HepG2 (cell line): ENCODE data around the gene HMCN1. TPM values are rescaled to one million over a fixed set of nuclear protein-coding genes. Genes with fewer than 3 reads are reported as not detected.

Experiments used
- BCL6 ChIP-seq: IDR thresholded peaks from 2 replicates; pipeline ENCODE4 v1.6.1; 2016; ENCODE audit warnings: missing genetic modification reagents, missing compliant biosample characterization
- CENPX ChIP-seq: sonication (generic); formaldehyde crosslinking; IDR thresholded peaks from 2 replicates; pipeline ENCODE4 v1.9.0; 2021; ENCODE audit warnings: mild to moderate bottlenecking, missing genetic modification reagents, moderate library complexity
- CSRNP1 ChIP-seq: sonication (generic); formaldehyde crosslinking; IDR thresholded peaks from 2 replicates; pipeline ENCODE4 v1.8.1; 2023; ENCODE audit warnings: mild to moderate bottlenecking, missing genetic modification reagents
- EED ChIP-seq: sonication (generic); formaldehyde crosslinking; IDR thresholded peaks from 2 replicates; pipeline ENCODE4 v1.5.0; 2020; ENCODE audit warnings: mild to moderate bottlenecking, missing genetic modification reagents
- FOSL1 ChIP-seq: sonication (generic); formaldehyde crosslinking; IDR thresholded peaks from 2 replicates; pipeline ENCODE4 v1.9.0; 2021; ENCODE audit warnings: missing genetic modification reagents, borderline replicate concordance
- GLI4 ChIP-seq: sonication (generic); formaldehyde crosslinking; IDR thresholded peaks from 2 replicates; pipeline ENCODE4 v1.5.1; 2020; ENCODE audit warnings: missing genetic modification reagents, mild to moderate bottlenecking, moderate library complexity, borderline replicate concordance
- JDP2 ChIP-seq: sonication (generic); formaldehyde crosslinking; IDR thresholded peaks from 2 replicates; pipeline ENCODE4 v1.8.1; 2022; ENCODE audit warnings: missing genetic modification reagents, borderline replicate concordance
- MAF1 ChIP-seq: sonication (generic); formaldehyde crosslinking; IDR thresholded peaks from 2 replicates; pipeline ENCODE4 v1.5.0; 2020; ENCODE audit warnings: missing genetic modification reagents, borderline replicate concordance
- NR2F6 ChIP-seq, 2 experiments: IDR thresholded peaks; 2 replicates each; pipeline ENCODE4 v1.6.1; 2016; ENCODE audit warnings: antibody characterized with exemption in 1 of 2, mild to moderate bottlenecking in 1 of 2
- PATZ1 ChIP-seq: sonication (generic); formaldehyde crosslinking; IDR thresholded peaks from 2 replicates; pipeline ENCODE4 v1.4.0; 2020; ENCODE audit warnings: missing genetic modification reagents
- ZBTB10 ChIP-seq: sonication (generic); formaldehyde crosslinking; IDR thresholded peaks from 2 replicates; pipeline ENCODE4 v1.4.0; 2020; ENCODE audit warnings: missing genetic modification reagents, borderline replicate concordance
- ZBTB33 ChIP-seq: sonication (generic); formaldehyde crosslinking; IDR thresholded peaks from 2 replicates; pipeline ENCODE4 v1.4.0; 2020; ENCODE audit warnings: missing genetic modification reagents
- ZFAT ChIP-seq: sonication (generic); formaldehyde crosslinking; conservative IDR thresholded peaks from 2 replicates; pipeline ENCODE4 v1.8.1; 2023; ENCODE audit warnings: missing genetic modification reagents, inconsistent platforms
- ZFP1 ChIP-seq: IDR thresholded peaks from 2 replicates; pipeline ENCODE4 v1.6.1; 2016
- ZKSCAN1 ChIP-seq: fragments of 150-350 bp; IDR thresholded peaks from 2 replicates; pipeline ENCODE4 v1.6.1; 2014; ENCODE audit warnings: low read length
- ZMAT3 ChIP-seq: sonication (generic); formaldehyde crosslinking; conservative IDR thresholded peaks from 2 replicates; pipeline ENCODE4 v1.7.0; 2021; ENCODE audit warnings: missing genetic modification reagents
- ZNF546 ChIP-seq: sonication (generic); formaldehyde crosslinking; conservative IDR thresholded peaks from 2 replicates; pipeline ENCODE4 v1.8.1; 2023; ENCODE audit warnings: mild to moderate bottlenecking, missing genetic modification reagents
- ZNF772 ChIP-seq: sonication (generic); formaldehyde crosslinking; IDR thresholded peaks from 2 replicates; pipeline ENCODE4 v1.5.0; 2020; ENCODE audit warnings: mild to moderate bottlenecking, missing genetic modification reagents
- ZNF784 ChIP-seq: sonication (generic); formaldehyde crosslinking; IDR thresholded peaks from 2 replicates; pipeline ENCODE4 v1.5.1; 2020; ENCODE audit warnings: missing genetic modification reagents, mild to moderate bottlenecking, borderline replicate concordance
- ZZZ3 ChIP-seq: sonication (generic); formaldehyde crosslinking; IDR thresholded peaks from 2 replicates; pipeline ENCODE4 v1.4.0; 2020; ENCODE audit warnings: missing genetic modification reagents, mild to moderate bottlenecking, borderline replicate concordance
- polyA plus RNA-seq, 8 experiments: library from polyadenylated mRNA; depleted of rRNA in 3 of 8; stranded (reverse) in 7 of 8; unstranded in 1 of 8; fragments of >200 nt; fragmentation: Illumina TruSeq in 4 of 8; extraction: Trizol in 4 of 8; gene quantifications; 2 replicates each; pipeline versions ENCODE4 v1.2.1 to v1.2.3, GENCODE V29; 2011 to 2016; ENCODE audit warnings: low read depth in 4 of 8, missing spikeins in 1 of 8, mixed read lengths in 1 of 8; ENCODE audit not compliant: insufficient read depth in 1 of 8
- total RNA-seq, 5 experiments: library from RNA; depleted of rRNA; stranded (reverse); fragments of >200 nt; fragmentation: Illumina TruSeq; extraction: Trizol; gene quantifications; 2 replicates each; pipeline ENCODE4 v1.2.3, GENCODE V29; 2016; ENCODE audit warnings: low read depth in 1 of 5

The HMCN1 gene
- total and polyA plus RNA-seq, 2 of the 13 experiments (the other 11 are each of a cell fraction or from before 2014, with no cell fraction given): 0.03 TPM; not detected in 1

- 0 out of 2 replicates have a peak, but pooled peaks have one; percentile 28 for TF ChIP-seq ZNF784 (CRISPR knock-in tag)
- TF ChIP-seq FOSL1 (CRISPR knock-in tag): no peak
- no peak for TF ChIP-seq ZBTB10 (CRISPR knock-in tag)
- TF ChIP-seq MAF1 (CRISPR knock-in tag): no peak
- no peak for TF ChIP-seq ZBTB33
- no peak for TF ChIP-seq ZNF772 (CRISPR knock-in tag)
- no peak for TF ChIP-seq ZMAT3 (CRISPR knock-in tag)
- TF ChIP-seq CSRNP1 (CRISPR knock-in tag): no peak
- no peak for TF ChIP-seq ZFAT (CRISPR knock-in tag)
- no peak for TF ChIP-seq JDP2 (CRISPR knock-in tag)
- TF ChIP-seq ZNF546 (CRISPR knock-in tag): no peak
- no peak for TF ChIP-seq BCL6 (CRISPR knock-in tag)
- no peak for TF ChIP-seq GLI4 (CRISPR knock-in tag)
- no peak for TF ChIP-seq ZFP1 (CRISPR knock-in tag)
- TF ChIP-seq EED: no peak
- no peak for TF ChIP-seq ZKSCAN1
- TF ChIP-seq ZZZ3 (CRISPR knock-in tag): no peak
- no peak for TF ChIP-seq CENPX
- peak; percentile 66; the same call in 1 of the 2 replicates for TF ChIP-seq PATZ1
- no peak for TF ChIP-seq NR2F6 (IDR thresholded peaks at IDR 0.05)
- no peak for TF ChIP-seq NR2F6 (CRISPR knock-in tag; IDR thresholded peaks at IDR 0.05)
Measured at GRCh38 chr1:185733818-185734735, at the start of gene HMCN1 (continued).
